Islet of Langerhans (tissue), 1 donor: ENCODE results near the gene MYO1A.
"Not testable (repeated sequence)": the region's sequence is repeated elsewhere in the genome, so short reads cannot be mapped to it uniquely, and the experiment has no call there.

Experiments used
- FAIRE-seq: peaks from one replicate; lab custom pipeline; 2011; peaks lifted over from hg19 to GRCh38; lab: Jason Lieb, UNC

MYO1A gene

GRCh38 chr12:57046947-57047890, 2.7 kb downstream of the MYO1A start:
- no peak for FAIRE-seq

GRCh38 chr12:57046086-57046791, 3.7 kb downstream of the MYO1A start:
- FAIRE-seq: no peak

- FAIRE-seq: no peak
Measured at GRCh38 chr12:57044889-57045288, 5.0 kb downstream of the MYO1A start.

GRCh38 chr12:57044468-57044867, 5.5 kb downstream of the MYO1A start:
- no peak for FAIRE-seq

GRCh38 chr12:57042695-57043094, 7.2 kb downstream of the MYO1A start:
- FAIRE-seq: no peak

- FAIRE-seq: no peak
Measured at GRCh38 chr12:57040750-57041149, 9.2 kb downstream of the MYO1A start.

GRCh38 chr12:57040211-57040610, 9.7 kb downstream of the MYO1A start:
- no peak for FAIRE-seq

GRCh38 chr12:57039016-57039798, 10.7 kb downstream of the MYO1A start:
- no peak for FAIRE-seq

GRCh38 chr12:57037264-57037663, 12.7 kb downstream of the MYO1A start:
- FAIRE-seq: no peak

- no peak for FAIRE-seq
Measured at GRCh38 chr12:57033431-57033830, 16.5 kb downstream of the MYO1A start.

GRCh38 chr12:57031789-57032188, 18.1 kb downstream of the MYO1A start:
- FAIRE-seq: no peak

- FAIRE-seq: no peak
Measured at GRCh38 chr12:57031138-57031725, 18.7 kb downstream of the MYO1A start.

GRCh38 chr12:57029457-57029856, 20.5 kb downstream of the MYO1A start:
- FAIRE-seq: no peak

GRCh38 chr12:57027805-57028153, 22.1 kb downstream of the MYO1A start:
- FAIRE-seq: no peak

GRCh38 chr12:57027011-57027804, 22.7 kb downstream of the MYO1A start:
- no peak for FAIRE-seq

- no peak for FAIRE-seq
Measured at GRCh38 chr12:57025196-57025595, 24.7 kb downstream of the MYO1A start.

GRCh38 chr12:57022324-57022723, 27.6 kb downstream of the MYO1A start:
- not testable (repeated sequence) for FAIRE-seq

GRCh38 chr12:57019983-57020719, 29.8 kb downstream of the MYO1A start:
- FAIRE-seq: no peak

- FAIRE-seq: no peak
Measured at GRCh38 chr12:57018906-57019305, 31.0 kb downstream of the MYO1A start.

GRCh38 chr12:57018353-57018752, 31.6 kb downstream of the MYO1A start:
- FAIRE-seq: not testable (repeated sequence)

GRCh38 chr12:57016348-57016747, 33.6 kb downstream of the MYO1A start, which contains the start of gene TAC3:
TAC3 (minus strand) TSS chr12:57016529; CDS start chr12:57015797, 732 bp downstream.
- no peak for FAIRE-seq
